Measurements from ENCODE around the gene TMEM169. TPM values are rescaled to one million over a fixed set of nuclear protein-coding genes. Genes with fewer than 3 reads are reported as not detected.

TMEM169 gene
- total RNA-seq, 2 donors from 2014 or later, result 1.1 to 3.8 TPM

DNA sequence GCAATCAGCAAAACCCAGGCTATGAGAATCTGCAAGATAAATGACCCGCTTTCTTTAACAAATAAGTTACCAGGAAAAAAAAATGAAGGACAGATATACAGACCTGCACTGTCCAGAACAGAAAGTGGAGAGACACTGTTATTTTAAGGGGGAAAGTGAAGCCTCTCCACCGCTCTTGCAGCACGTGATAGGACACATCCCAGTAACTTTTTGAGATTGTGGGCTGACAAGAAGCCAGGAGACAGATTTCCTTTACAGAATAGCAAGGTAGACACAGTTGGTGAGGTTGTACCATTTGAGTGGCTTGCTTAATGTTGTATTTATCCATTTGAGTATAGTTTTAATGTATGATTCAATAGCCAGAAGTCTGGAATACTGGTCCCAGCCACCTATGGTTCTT is 13.0 kb downstream of the TMEM169 start:
- TF ChIP-seq CTCF (conservative IDR thresholded peaks at IDR 0.05), result no peak
- no peak overlapping the region for H3K4me3 Mint-ChIP-seq
- Histone ChIP-seq H3K27me3 (ENCODE audit: control insufficient read depth, insufficient read depth, low read length, poor library complexity, severe bottlenecking) (no peaks in the 10 kb centered on the region), H3K36me3 (ENCODE audit: control insufficient read depth, insufficient read depth, low read length) (no peaks in the 10 kb centered on the region), H3K9ac (ENCODE audit: extremely low read depth, low read length, poor library complexity, severe bottlenecking) (no peak overlapping the region), H3K4me3 (ENCODE audit: low read length) (no peak overlapping the region), H3K4me1 (ENCODE audit: control insufficient read depth, insufficient read depth, low read length) (no peaks in the 10 kb centered on the region), H3K27ac (ENCODE audit: low read depth, low read length) (no peak overlapping the region), H3K9me3 (ENCODE audit: control insufficient read depth, low read length) (no peaks in the 10 kb centered on the region)
- no peak for DNase-seq
- no peaks in the 10 kb centered on the region for H3K36me3 Mint-ChIP-seq (ENCODE audit: low read depth)
- H3K9me3 Mint-ChIP-seq, result no peaks in the 10 kb centered on the region
- no peaks in the 10 kb centered on the region for H3K4me1 Mint-ChIP-seq
- no peaks in the 10 kb centered on the region for H3K27me3 Mint-ChIP-seq (ENCODE audit: insufficient read depth)
- WGBS, 2 experiments (ENCODE audit: insufficient coverage in 1 of 2, insufficient read length in 1 of 2), result 92 to 93% methylated on average over 3 of the region's 3 CpGs
- H3K27ac Mint-ChIP-seq, result no peak overlapping the region

DNA sequence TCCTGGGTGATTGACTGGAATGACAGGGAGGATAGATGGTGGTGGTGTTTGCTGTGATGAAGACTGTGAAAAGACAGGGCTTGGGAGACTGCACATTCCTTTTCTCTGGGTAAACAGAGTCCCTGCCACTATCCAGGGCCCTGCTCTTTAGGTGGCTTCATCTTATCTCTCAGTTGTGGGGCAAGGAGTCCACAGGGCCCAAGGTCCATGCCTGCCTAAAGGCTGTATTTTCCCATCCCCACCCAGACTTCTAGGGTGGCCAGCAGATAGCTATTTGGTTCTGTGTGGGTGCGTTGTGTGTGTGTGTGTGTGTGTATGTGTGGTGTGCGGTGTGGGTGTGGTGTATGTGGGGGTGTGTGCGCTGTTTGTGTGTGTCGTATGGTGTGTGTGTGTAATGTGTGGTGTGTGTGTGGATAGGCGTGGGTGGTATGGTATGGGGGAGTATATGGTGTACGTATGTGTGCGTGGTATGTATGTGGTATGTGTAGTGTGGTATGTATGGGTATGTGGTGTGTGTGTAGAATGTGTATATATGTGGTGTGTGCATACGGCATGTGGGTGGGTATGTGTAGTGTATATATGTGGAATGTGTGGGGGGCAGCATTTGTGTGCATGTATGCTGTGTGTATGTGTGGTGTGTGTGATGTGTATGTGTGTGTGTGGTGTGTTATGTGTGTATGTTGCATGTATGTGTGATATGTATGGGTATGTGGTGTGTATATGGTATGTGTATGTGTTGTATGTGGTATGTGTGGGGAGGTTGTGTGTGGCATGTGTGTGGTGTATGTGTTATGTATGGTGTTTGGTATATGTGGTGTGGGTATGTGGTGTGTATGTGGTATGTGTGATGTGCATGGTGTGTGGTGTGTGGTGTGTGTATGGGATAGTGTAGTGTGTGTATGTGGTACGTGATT is 17.0 kb downstream of the TMEM169 start:
- H3K9me3 ChIP-seq (ENCODE audit: control insufficient read depth, low read length), result no peaks in the 10 kb centered on the region
- no peak for TF ChIP-seq CTCF (conservative IDR thresholded peaks at IDR 0.05)
- H3K27me3 Mint-ChIP-seq (ENCODE audit: insufficient read depth), result no peaks in the 10 kb centered on the region
- no peaks in the 10 kb centered on the region for H3K36me3 ChIP-seq (ENCODE audit: control insufficient read depth, insufficient read depth, low read length)
- H3K27ac Mint-ChIP-seq, result no peak overlapping the region
- no peak overlapping the region for H3K4me3 ChIP-seq (ENCODE audit: low read length)
- H3K27ac ChIP-seq (ENCODE audit: low read depth, low read length), result no peak overlapping the region
- H3K9me3 Mint-ChIP-seq, result no peaks in the 10 kb centered on the region
- DNase-seq, result no peak
- no peak overlapping the region for H3K9ac ChIP-seq (ENCODE audit: extremely low read depth, low read length, poor library complexity, severe bottlenecking)
- no peaks in the 10 kb centered on the region for H3K36me3 Mint-ChIP-seq (ENCODE audit: low read depth)
- no peaks in the 10 kb centered on the region for H3K4me1 ChIP-seq (ENCODE audit: control insufficient read depth, insufficient read depth, low read length)
- no peaks in the 10 kb centered on the region for H3K27me3 ChIP-seq (ENCODE audit: control insufficient read depth, insufficient read depth, low read length, poor library complexity, severe bottlenecking)
- no peaks in the 10 kb centered on the region for H3K4me1 Mint-ChIP-seq
- WGBS, 2 experiments (ENCODE audit: insufficient coverage in 1 of 2, insufficient read length in 1 of 2), result 93 to 95% methylated on average over 6 to 9 of the region's 9 CpGs
- H3K4me3 Mint-ChIP-seq, result no peak overlapping the region

DNA sequence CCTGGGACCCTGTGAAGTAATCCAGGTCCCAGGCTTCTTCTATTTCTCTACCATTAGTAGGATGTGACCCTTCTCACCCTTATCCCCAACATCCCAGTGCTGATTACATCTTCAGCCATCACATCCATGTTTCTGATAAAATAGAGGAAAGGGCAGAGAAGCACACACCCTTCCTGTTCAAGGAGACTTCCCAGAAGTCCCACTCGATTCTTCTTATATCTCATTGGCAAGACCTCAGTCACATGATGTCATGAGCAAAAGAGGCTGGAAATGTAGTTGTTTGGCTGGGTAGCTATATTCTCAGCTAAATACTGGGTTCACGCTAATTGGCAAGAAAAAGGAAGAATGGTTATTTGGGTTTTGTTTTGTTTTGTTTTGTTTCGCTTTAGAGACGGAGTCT is 19.4 kb downstream of the TMEM169 start:
- H3K27me3 ChIP-seq (ENCODE audit: control insufficient read depth, insufficient read depth, low read length, poor library complexity, severe bottlenecking), result no peaks in the 10 kb centered on the region
- no peaks in the 10 kb centered on the region for H3K9me3 ChIP-seq (ENCODE audit: control insufficient read depth, low read length)
- H3K4me3 ChIP-seq (ENCODE audit: low read length), result no peak overlapping the region
- Mint-ChIP-seq H3K27ac (no peak overlapping the region), H3K4me3 (no peak overlapping the region), H3K9me3 (no peaks in the 10 kb centered on the region), H3K4me1 (no peaks in the 10 kb centered on the region), H3K27me3 (ENCODE audit: insufficient read depth) (no peaks in the 10 kb centered on the region), H3K36me3 (ENCODE audit: low read depth) (no peaks in the 10 kb centered on the region)
- TF ChIP-seq CTCF (conservative IDR thresholded peaks at IDR 0.05), result no peak
- WGBS, 2 experiments (ENCODE audit: insufficient coverage in 1 of 2, insufficient read length in 1 of 2), result 91 to 100% methylated on average over 3 to 4 of the region's 4 CpGs
- peak; percentile 6 for DNase-seq
- H3K36me3 ChIP-seq (ENCODE audit: control insufficient read depth, insufficient read depth, low read length), result no peaks in the 10 kb centered on the region
- H3K4me1 ChIP-seq (ENCODE audit: control insufficient read depth, insufficient read depth, low read length), result no peaks in the 10 kb centered on the region
- no peak overlapping the region for H3K9ac ChIP-seq (ENCODE audit: extremely low read depth, low read length, poor library complexity, severe bottlenecking)
- H3K27ac ChIP-seq (ENCODE audit: low read depth, low read length), result no peak overlapping the region

Measured in endodermal cell (in vitro differentiated cells).